GM18951 (cell line): ENCODE measurements around the gene HOGA1.

Experiments used
- POLR2A ChIP-seq: IDR thresholded peaks from 4 replicates; pipeline ENCODE4 v1.6.1; 2011; ENCODE audit warnings: mild to moderate bottlenecking; ENCODE audit not compliant: insufficient read length, insufficient read depth; ENCODE audit errors: extremely low read depth
- in situ Hi-C: fragments of 300-500 bp; cut with MboI; formaldehyde crosslinking; loops from one replicate; pipeline ENCODE4 v1.12.0; 2022; ENCODE audit warnings: low sequenced_read_pairs, mixed read lengths, inconsistent platforms; ENCODE audit not compliant: unreplicated experiment

HOGA1 gene

DNA sequence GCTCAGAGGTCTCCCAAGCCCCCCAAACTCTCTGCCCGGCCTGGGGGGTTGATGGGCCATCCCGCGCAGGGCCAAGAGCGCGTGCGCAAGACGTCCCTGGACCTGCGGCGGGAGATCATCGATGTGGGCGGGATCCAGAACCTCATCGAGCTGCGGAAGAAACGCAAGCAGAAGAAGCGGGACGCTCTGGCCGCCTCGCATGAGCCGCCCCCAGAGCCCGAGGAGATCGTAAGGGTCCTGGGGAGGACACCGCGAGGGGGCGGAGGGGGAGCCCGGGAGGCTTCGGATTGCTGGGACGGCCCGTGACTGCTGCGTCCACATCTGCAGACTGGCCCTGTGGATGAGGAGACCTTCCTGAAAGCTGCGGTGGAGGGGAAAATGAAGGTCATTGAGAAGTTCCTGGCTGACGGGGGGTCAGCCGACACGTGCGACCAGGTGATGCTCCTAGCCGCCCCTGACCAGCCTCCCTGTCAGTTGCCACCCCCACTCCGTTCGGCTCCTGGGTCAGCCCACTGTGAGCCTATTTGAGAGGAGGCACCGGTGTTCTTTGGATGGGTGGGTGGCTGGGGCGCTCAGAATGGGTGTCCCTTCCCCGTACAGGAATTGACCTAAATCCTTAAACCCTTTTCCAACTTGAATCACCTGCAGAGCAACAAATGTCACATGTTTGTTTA lies 5.9 kb upstream of the HOGA1 start:
- TF ChIP-seq POLR2A = no peak
- in situ Hi-C loops = no loop called here

GRCh38 chr10:97580421-97581367 lies 3.5 kb upstream of the HOGA1 start:
- no peak for TF ChIP-seq POLR2A
- in situ Hi-C loops = no loop called here

DNA sequence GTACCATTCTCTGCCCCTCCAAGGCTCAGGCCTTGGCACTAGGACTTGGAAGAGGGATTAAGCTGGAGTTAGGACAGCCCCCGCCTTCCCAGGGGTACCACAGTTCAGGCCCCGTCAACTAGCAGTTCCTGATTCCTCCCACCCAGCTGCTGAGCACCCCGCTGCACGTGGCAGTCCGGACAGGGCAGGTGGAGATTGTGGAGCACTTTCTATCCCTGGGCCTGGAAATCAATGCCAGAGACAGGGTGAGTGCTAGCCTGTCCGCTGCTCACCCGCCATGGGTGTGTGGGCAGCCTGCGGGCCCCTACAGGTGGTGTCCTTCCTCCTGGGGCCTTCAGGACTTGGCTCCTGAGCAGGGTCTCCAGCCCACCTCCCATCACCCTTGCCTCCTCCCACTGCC lies 2.0 kb upstream of the HOGA1 start:
- in situ Hi-C loops = no loop called here
- TF ChIP-seq POLR2A = no peak

GRCh38 chr10:97583476-97583875 lies 713 bp upstream of the HOGA1 start:
- TF ChIP-seq POLR2A = no peak
- in situ Hi-C loops = no loop called here

DNA sequence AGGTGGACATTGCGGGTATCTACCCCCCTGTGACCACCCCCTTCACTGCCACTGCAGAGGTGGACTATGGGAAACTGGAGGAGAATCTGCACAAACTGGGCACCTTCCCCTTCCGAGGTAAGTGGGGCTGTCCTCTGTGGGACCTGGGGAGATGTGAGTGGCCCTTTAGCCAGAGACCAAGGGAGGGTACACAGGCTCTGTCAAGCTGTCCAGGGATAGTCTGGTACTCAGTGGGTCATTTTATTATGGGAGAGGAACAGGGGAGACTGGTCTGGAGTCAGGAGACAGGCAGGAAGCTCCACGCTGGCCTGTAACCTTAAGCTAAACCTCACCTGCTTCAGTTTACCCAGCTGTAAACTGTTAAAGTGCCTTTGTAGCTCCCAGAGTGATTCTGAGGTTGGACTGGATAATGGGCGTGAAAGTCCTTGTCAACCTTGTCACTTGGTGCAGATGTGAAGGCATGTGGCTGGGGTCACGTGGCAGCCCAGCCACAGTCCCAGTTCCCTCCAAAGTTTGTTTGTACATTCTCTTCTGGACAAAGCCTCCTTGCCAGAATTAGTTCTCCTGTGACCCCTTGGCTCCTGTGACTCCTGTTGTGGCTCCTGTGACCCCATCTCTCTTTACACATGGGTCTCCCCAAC lies 729 bp downstream of the HOGA1 start:
- no peak for TF ChIP-seq POLR2A
- in situ Hi-C loops = no loop called here

DNA sequence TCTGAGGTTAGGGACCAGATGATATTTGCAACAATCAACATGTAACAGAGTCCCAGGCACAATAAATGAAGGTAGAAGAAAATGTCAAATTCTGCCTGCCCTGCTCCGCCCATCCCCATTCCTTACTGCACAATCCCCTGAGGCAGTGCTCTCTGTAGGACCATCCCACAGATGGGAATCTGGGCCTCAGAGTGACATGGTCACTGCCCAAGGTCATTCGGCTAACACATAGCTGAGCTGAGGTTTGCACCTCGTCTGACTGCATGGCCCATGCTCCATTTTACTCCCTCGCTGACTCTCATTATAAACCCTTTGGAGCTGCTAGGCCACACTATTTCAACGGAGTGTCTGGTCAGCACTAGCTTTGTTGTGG lies 1.2 kb downstream of the HOGA1 start:
- in situ Hi-C loops = no loop called here
- TF ChIP-seq POLR2A = no peak

DNA sequence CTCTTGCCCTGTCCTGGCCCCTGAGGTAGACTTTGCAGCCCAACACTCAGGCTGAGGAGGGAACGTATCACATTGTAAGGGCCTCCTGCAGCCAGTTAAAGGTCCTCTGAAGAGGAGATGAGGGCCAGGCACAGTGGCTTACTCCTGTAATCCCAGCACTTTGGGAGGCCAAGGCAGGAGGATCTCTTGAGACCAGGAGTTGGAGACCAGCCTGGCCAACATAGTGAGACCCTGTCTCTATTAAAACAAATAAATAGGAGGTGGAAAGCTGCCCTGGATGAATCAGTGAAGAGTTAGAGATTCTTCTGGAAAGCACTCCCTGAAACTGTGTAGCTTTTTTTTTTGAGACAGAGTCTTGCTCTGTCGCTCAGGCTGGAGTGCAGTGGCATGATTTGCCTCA lies 3.0 kb downstream of the HOGA1 start:
- in situ Hi-C loops = no loop called here
- TF ChIP-seq POLR2A = no peak

GRCh38 chr10:97589479-97589878 lies 5.3 kb downstream of the HOGA1 start, which contains the start of gene C10orf62:
Gene C10orf62, plus strand, starts transcription at chr10:97589721. Its CDS starts 177 bp downstream, at chr10:97589898.
- TF ChIP-seq POLR2A = no peak
- in situ Hi-C loops = no loop called here

DNA sequence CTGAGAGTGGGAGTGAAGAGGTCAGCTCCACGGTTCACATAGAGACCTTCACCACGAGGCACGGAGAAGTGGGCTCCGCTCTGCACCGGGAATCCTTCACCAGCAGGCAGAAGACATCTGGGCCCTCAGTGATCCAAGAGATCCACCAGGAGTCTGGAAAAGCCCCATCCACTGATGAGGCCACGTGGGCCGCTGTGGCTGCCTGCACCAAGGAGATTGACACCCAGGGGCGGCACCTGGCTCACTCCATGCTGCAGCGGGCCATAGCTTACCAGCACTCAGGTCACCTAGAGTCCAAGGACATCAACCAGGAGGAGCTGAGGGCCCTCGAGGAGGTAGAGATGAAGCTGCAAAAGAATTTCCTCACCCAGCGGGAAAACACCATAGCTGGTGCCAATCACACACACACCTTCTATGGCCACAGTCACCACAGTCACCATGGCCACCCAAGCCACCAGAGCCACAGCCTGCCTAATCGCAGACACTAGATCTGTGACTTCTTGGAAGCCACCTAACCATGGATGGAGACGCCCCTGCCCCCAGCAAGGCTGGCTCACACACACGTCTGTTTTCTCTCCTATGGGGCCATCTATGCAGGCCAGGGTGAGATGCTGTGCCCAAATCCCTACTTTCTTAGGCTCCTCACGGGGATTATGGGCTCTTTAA lies 6.0 kb downstream of the HOGA1 start:
- in situ Hi-C loops = no loop called here
- TF ChIP-seq POLR2A = no peak

DNA sequence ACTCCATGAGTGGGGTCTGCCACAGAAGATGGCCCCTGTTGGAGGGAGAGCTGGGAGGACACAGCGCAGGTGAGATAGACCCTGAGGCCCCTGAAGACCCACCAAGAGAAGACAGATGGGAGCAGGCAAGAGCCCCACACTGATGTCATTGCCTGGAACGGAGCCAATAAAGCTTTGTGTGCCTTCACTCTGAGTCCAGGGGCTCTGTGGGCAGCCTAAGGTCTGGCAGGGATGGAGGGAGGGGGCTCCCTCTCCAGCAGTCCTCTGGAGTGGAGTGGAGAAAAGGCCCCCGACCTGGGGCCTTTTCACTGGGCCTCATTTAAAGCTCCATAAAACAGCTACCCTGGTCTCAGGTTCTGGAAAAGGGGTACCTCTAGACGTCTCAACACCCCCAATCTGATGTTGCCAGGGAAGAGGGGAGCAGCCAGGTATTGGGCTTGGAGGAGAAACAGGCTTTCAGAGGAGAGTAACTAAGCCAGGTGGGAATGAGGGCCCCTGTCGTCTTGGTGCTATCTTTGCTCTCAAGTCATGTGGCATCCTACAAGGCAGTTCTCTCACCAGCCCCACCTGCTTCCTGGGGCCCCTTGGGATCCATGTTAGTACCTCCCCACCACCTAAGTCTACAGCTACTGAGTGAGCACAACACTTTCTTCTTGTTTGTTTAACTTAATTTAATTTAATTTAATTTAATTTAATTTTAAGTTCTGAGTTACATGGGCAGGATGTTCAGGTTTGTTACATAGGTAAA lies 6.7 kb downstream of the HOGA1 start:
- no peak for TF ChIP-seq POLR2A
- in situ Hi-C loops = no loop called here

- in situ Hi-C loops = no loop called here
- TF ChIP-seq POLR2A = no peak
These were observed 9.2 kb downstream of the HOGA1 start for GRCh38 chr10:97593421-97593820.

DNA sequence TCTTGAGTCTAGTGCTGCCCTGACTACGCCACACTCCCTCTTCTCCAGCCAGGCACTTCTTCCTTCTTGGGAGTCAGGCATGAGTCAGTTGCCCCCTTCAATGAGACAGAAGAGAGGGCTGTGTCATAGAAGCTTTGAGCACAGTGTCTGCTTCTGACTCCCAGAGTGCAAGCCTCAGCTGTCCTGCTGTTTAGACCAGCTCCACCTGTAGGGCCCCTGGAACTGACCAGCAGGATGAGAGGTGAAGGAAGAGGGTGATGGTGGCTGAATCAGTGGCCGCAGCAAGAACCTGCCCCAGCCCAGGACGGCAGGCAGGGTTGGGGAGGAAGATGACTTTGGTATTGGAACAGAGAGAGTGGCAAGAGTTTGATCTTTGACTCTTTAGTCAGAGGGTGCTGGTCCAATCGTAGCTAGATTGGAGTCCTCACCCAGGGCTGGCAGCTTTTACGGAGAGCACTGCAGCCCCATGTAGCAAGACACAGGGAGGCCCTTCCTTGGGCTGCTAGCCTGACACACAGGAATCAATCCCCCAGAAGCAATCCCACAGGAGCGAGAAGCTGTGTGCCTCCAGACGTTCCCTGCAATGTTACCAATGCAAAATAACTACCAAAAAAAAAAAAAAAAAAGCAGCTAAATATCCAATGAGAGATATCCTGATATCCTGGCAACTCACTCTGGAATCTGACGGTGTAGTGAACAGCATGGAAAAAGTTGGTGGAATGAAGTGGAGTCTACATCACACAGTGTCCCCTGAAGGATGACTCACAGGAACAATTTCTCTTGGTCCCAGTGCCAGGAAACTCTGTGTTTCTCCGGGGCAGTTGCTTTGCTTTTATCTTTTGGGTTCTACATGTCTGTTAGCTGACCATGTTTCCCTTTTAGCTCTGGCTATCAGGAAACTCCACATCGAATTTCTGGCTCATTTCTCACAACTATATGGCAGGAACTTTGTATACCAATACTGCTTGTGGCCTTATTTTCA lies 12.2 kb downstream of the HOGA1 start:
- in situ Hi-C loops = no loop called here
- no peak for TF ChIP-seq POLR2A

DNA sequence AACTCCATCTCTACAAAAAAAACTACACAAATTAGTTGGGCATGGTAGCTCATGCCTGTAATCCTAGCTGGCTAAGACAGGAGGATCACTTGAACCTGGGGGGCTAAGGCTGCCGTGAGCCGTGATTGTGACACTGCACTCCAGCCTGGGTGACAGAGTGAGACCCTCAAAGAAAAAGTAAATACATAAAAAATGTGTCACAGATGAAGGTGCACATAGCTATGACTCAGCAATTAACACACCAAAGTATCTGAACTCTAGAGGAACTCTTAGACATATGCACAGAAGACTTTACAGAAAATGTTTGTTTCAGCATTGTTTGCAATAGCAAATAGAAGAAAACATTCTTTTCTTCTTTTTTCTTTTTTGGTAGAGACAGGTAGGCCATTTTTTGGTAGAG lies 13.6 kb downstream of the HOGA1 start:
- in situ Hi-C loops = no loop called here
- TF ChIP-seq POLR2A = no peak
